Parathyroid adenoma (tissue), 2 donors: ENCODE measurements around the gene SLC6A9.

ENCODE experiments used
- H2AFZ ChIP-seq: fragments of 300-600 bp; sonication (generic); one replicate; pipeline ENCODE4 v1.7.0; 2017; ENCODE audit warnings: antibody characterized with exemption, mild to moderate bottlenecking
- H3K27ac ChIP-seq: fragments of 300-600 bp; sonication (generic); one replicate; pipeline ENCODE4 v1.7.0; 2017
- H3K27me3 ChIP-seq: fragments of 300-600 bp; sonication (generic); one replicate; pipeline ENCODE4 v1.7.0; 2017; ENCODE audit warnings: low read length; ENCODE audit not compliant: control insufficient read depth, insufficient read depth
- H3K36me3 ChIP-seq: fragments of 300-600 bp; sonication (generic); one replicate; pipeline ENCODE4 v1.7.0; 2017; ENCODE audit warnings: low read length; ENCODE audit not compliant: control insufficient read depth, insufficient read depth
- H3K4me1 ChIP-seq: fragments of 300-600 bp; sonication (generic); one replicate; pipeline ENCODE4 v1.7.0; 2017; ENCODE audit warnings: control low read depth
- H3K4me2 ChIP-seq: fragments of 300-600 bp; sonication (generic); one replicate; pipeline ENCODE4 v1.7.0; 2017; ENCODE audit warnings: low read length
- H3K4me3 ChIP-seq: fragments of 300-600 bp; sonication (generic); one replicate; pipeline ENCODE4 v1.7.0; 2017; ENCODE audit warnings: low read depth, low read length
- H3K79me2 ChIP-seq: fragments of 300-600 bp; sonication (generic); one replicate; pipeline ENCODE4 v1.7.0; 2017; ENCODE audit warnings: control low read depth
- H3K9ac ChIP-seq: fragments of 300-600 bp; sonication (generic); one replicate; pipeline ENCODE4 v1.7.0; 2017; ENCODE audit warnings: mild to moderate bottlenecking
- H3K9me3 ChIP-seq: fragments of 300-600 bp; sonication (generic); one replicate; pipeline ENCODE4 v1.7.0; 2017; ENCODE audit warnings: low read length; ENCODE audit not compliant: control insufficient read depth
- CTCF ChIP-seq: fragments of 300-600 bp; sonication (generic); IDR thresholded peaks from one replicate; pipeline ENCODE4 v1.7.0; 2017; ENCODE audit warnings: antibody characterized with exemption, mild to moderate bottlenecking
- donor health status: primary hyperparathyroidism.

The SLC6A9 gene

GRCh38 chr1:44024031-44024902 is 7.0 kb downstream of the SLC6A9 start:
- Histone ChIP-seq H3K4me2 (no peak overlapping the region), H3K9ac (no peak overlapping the region), H3K27me3 (no peaks in the 10 kb centered on the region), H3K36me3 (no peaks in the 10 kb centered on the region), H3K27ac (no peak overlapping the region), H2AFZ (no peak overlapping the region), H3K79me2 (no peaks in the 10 kb centered on the region), H3K4me3 (no peak overlapping the region), H3K9me3 (no peaks in the 10 kb centered on the region), H3K4me1 (no peaks in the 10 kb centered on the region)
- TF ChIP-seq CTCF: no peak

GRCh38 chr1:44021581-44022321 is 9.5 kb downstream of the SLC6A9 start:
- Histone ChIP-seq H3K79me2 (no peaks in the 10 kb centered on the region), H3K4me1 (no peaks in the 10 kb centered on the region), H3K9me3 (no peaks in the 10 kb centered on the region), H3K27ac (no peak overlapping the region), H3K9ac (no peak overlapping the region), H3K4me2 (no peak overlapping the region), H3K36me3 (no peaks in the 10 kb centered on the region), H3K4me3 (no peak overlapping the region), H3K27me3 (no peaks in the 10 kb centered on the region), H2AFZ (no peak overlapping the region)
- TF ChIP-seq CTCF: no peak

GRCh38 chr1:44021156-44021555 is 10.1 kb downstream of the SLC6A9 start:
- no peak for TF ChIP-seq CTCF
- Histone ChIP-seq H3K4me2 (no peak overlapping the region), H3K79me2 (no peaks in the 10 kb centered on the region), H3K27ac (no peak overlapping the region), H3K9ac (no peak overlapping the region), H3K4me1 (no peaks in the 10 kb centered on the region), H3K9me3 (no peaks in the 10 kb centered on the region), H3K36me3 (no peaks in the 10 kb centered on the region), H3K4me3 (no peak overlapping the region), H2AFZ (no peak overlapping the region), H3K27me3 (no peaks in the 10 kb centered on the region)

GRCh38 chr1:44020464-44020863 is 10.8 kb downstream of the SLC6A9 start:
- no peaks in the 10 kb centered on the region for H3K79me2 ChIP-seq
- H3K4me1 ChIP-seq: no peaks in the 10 kb centered on the region
- H3K27me3 ChIP-seq: no peaks in the 10 kb centered on the region
- no peak overlapping the region for H2AFZ ChIP-seq
- no peak overlapping the region for H3K4me2 ChIP-seq
- H3K27ac ChIP-seq: no peak overlapping the region
- H3K4me3 ChIP-seq: no peak overlapping the region
- H3K36me3 ChIP-seq: no peaks in the 10 kb centered on the region
- no peak overlapping the region for H3K9ac ChIP-seq
- no peak for TF ChIP-seq CTCF
- H3K9me3 ChIP-seq: no peaks in the 10 kb centered on the region
